ENCODE measurements around the gene ELSPBP1.
A peak's percentile ranks its signal among the peaks of the same experiment; 100 is the strongest.

Gene ELSPBP1

GRCh38 chr19:47998800-47999199 lies 4.4 kb downstream of the ELSPBP1 start:
- DNase-seq (ENCODE audit: low read depth), result no peak
- no peak overlapping the region for H3K4me3 ChIP-seq (ENCODE audit: low read depth, low read length)

GRCh38 chr19:48000846-48001245 lies 6.4 kb downstream of the ELSPBP1 start:
- H3K4me3 ChIP-seq (ENCODE audit: low read depth, low read length), result no peak overlapping the region
- no peak for TF ChIP-seq CTCF (IDR thresholded peaks at IDR 0.05; ENCODE audit: control insufficient read depth, extremely low read depth, insufficient read depth)
- DNase-seq (ENCODE audit: low read depth), result no peak

More at GRCh38 chr19:47998800-47999199, 4.4 kb downstream of the ELSPBP1 start:
- TF ChIP-seq CTCF (IDR thresholded peaks at IDR 0.05; ENCODE audit: control insufficient read depth, extremely low read depth, insufficient read depth), result no peak

GRCh38 chr19:48004236-48004635 lies 9.8 kb downstream of the ELSPBP1 start:
- TF ChIP-seq CTCF (IDR thresholded peaks at IDR 0.05; ENCODE audit: control insufficient read depth, extremely low read depth, insufficient read depth), result no peak
- DNase-seq (ENCODE audit: low read depth), result no peak
- no peak overlapping the region for H3K4me3 ChIP-seq (ENCODE audit: low read depth, low read length)

- no peak overlapping the region for H3K4me3 ChIP-seq (ENCODE audit: low read depth, low read length)
- no peak for DNase-seq (ENCODE audit: low read depth)
- TF ChIP-seq CTCF (IDR thresholded peaks at IDR 0.05; ENCODE audit: control insufficient read depth, extremely low read depth, insufficient read depth), result 0 out of 2 replicates have a peak, but pooled peaks have one; percentile 4
These were observed 12.3 kb downstream of the ELSPBP1 start for GRCh38 chr19:48006762-48007161.

- no peak for DNase-seq (ENCODE audit: low read depth)
- TF ChIP-seq CTCF (IDR thresholded peaks at IDR 0.05; ENCODE audit: control insufficient read depth, extremely low read depth, insufficient read depth), result no peak
These were observed 16.7 kb downstream of the ELSPBP1 start for GRCh38 chr19:48010932-48011758.

GRCh38 chr19:48020686-48021085 lies 26.3 kb downstream of the ELSPBP1 start:
- no peak overlapping the region for H3K4me3 ChIP-seq (ENCODE audit: low read depth, low read length)
- no peak for TF ChIP-seq CTCF (IDR thresholded peaks at IDR 0.05; ENCODE audit: control insufficient read depth, extremely low read depth, insufficient read depth)

More at GRCh38 chr19:48010932-48011758, 16.7 kb downstream of the ELSPBP1 start:
- H3K4me3 ChIP-seq (ENCODE audit: low read depth, low read length), result no peak overlapping the region

More at GRCh38 chr19:48020686-48021085, 26.3 kb downstream of the ELSPBP1 start:
- no peak for DNase-seq (ENCODE audit: low read depth)

All from LNCaP clone FGC (cell line).